Karpas-422 (cell line): ENCODE results near the gene ANTXR1. TPM values are rescaled to one million over a fixed set of nuclear protein-coding genes. Genes with fewer than 3 reads are reported as not detected.
A peak's percentile ranks its signal among the peaks of the same experiment; 100 is the strongest.
"Not testable (repeated sequence)": the region's sequence is repeated elsewhere in the genome, so short reads cannot be mapped to it uniquely, and the experiment has no call there.

Experiments used
- DNase-seq: peaks from one replicate; pipeline ENCODE4 v3.0.0-alpha.2; 2015
- H2AFZ ChIP-seq: fragments of 200-600 bp; sonication (generic); 2 replicates; pipeline ENCODE4 v1.6.1; 2014; ENCODE audit warnings: antibody characterized with exemption, low read length, mixed read lengths
- H3K27ac ChIP-seq: fragments of 200-600 bp; sonication (generic); 2 replicates; pipeline ENCODE4 v1.5.1; 2014; ENCODE audit warnings: mild to moderate bottlenecking, low read length, moderate library complexity
- H3K27me3 ChIP-seq: fragments of 200-600 bp; sonication (generic); 2 replicates; pipeline ENCODE4 v1.6.1; 2014; ENCODE audit warnings: low read length, mixed read lengths
- H3K36me3 ChIP-seq: fragments of 200-600 bp; sonication (generic); 2 replicates; pipeline ENCODE4 v1.6.1; 2014; ENCODE audit warnings: low read length, mixed read lengths; ENCODE audit not compliant: insufficient read depth
- H3K4me1 ChIP-seq: fragments of 200-600 bp; sonication (generic); 2 replicates; pipeline ENCODE4 v1.6.1; 2014; ENCODE audit warnings: mild to moderate bottlenecking, low read length, mixed read lengths
- H3K4me2 ChIP-seq: fragments of 200-600 bp; sonication (generic); 2 replicates; pipeline ENCODE4 v1.6.1; 2014; ENCODE audit warnings: low read length, low read depth, mild to moderate bottlenecking; ENCODE audit not compliant: poor library complexity, severe bottlenecking
- H3K4me3 ChIP-seq: fragments of 200-600 bp; sonication (generic); 2 replicates; pipeline ENCODE4 v1.5.1; 2014; ENCODE audit warnings: mild to moderate bottlenecking, antibody characterized with exemption, low read length, mixed read lengths
- H3K79me2 ChIP-seq: fragments of 200-600 bp; sonication (generic); 2 replicates; pipeline ENCODE4 v1.6.1; 2014; ENCODE audit warnings: mild to moderate bottlenecking, low read length, mixed read lengths
- H3K9ac ChIP-seq: fragments of 200-600 bp; sonication (generic); 2 replicates; pipeline ENCODE4 v1.6.0; 2014; ENCODE audit warnings: low read length
- H3K9me2 ChIP-seq: fragments of 200-600 bp; sonication (generic), shearing (Covaris generic); replicated peaks from 2 replicates; pipeline ENCODE4 v1.6.0; 2014; ENCODE audit warnings: mild to moderate bottlenecking, low read length, moderate library complexity; ENCODE audit not compliant: insufficient read depth
- H3K9me3 ChIP-seq: fragments of 300-700, 200-600 bp; sonication (generic); 2 replicates; pipeline ENCODE4 v1.6.1; 2014; ENCODE audit warnings: low read length, mixed read lengths
- H4K20me1 ChIP-seq: fragments of 200-600 bp; sonication (generic); 2 replicates; pipeline ENCODE4 v1.6.1; 2014; ENCODE audit warnings: mild to moderate bottlenecking, antibody characterized with exemption, low read length, low read depth; ENCODE audit not compliant: insufficient read depth
- total RNA-seq: library from RNA; depleted of rRNA; stranded (reverse); fragments of >200 nt; shearing (Covaris generic); gene quantifications from 2 replicates; pipeline ENCODE4 v1.2.3, GENCODE V29; 2014; ENCODE audit warnings: low replicate concordance

Gene ANTXR1
- total RNA-seq, 1 experiment from 2014 or later = not detected

GRCh38 chr2:69222953-69223658 lies 210.1 kb downstream of the ANTXR1 start:
- Histone ChIP-seq H3K4me1 (no peaks in the 10 kb centered on the region), H3K27ac (no peak overlapping the region), H3K79me2 (no peaks in the 10 kb centered on the region), H3K9me3 (no peaks in the 10 kb centered on the region), H3K9me2 (no peaks in the 10 kb centered on the region), H3K36me3 (no peaks in the 10 kb centered on the region), H3K4me3 (no peak overlapping the region), H3K27me3 (no peaks in the 10 kb centered on the region), H3K4me2 (no peak overlapping the region), H3K9ac (no peak overlapping the region), H2AFZ (no peak overlapping the region), H4K20me1 (no peaks in the 10 kb centered on the region)
- DNase-seq = no peak

- Histone ChIP-seq H3K79me2 (no peaks in the 10 kb centered on the region), H3K9ac (no peak overlapping the region), H2AFZ (no peak overlapping the region), H4K20me1 (no peaks in the 10 kb centered on the region), H3K4me2 (no peak overlapping the region), H3K27me3 (no peaks in the 10 kb centered on the region), H3K36me3 (no peaks in the 10 kb centered on the region), H3K4me1 (no peaks in the 10 kb centered on the region), H3K4me3 (no peak overlapping the region), H3K27ac (no peak overlapping the region), H3K9me3 (no peaks in the 10 kb centered on the region), H3K9me2 (no peaks in the 10 kb centered on the region)
- DNase-seq = no peak
Observed at GRCh38 chr2:69223759-69224511, 211.0 kb downstream of the ANTXR1 start.

DNA sequence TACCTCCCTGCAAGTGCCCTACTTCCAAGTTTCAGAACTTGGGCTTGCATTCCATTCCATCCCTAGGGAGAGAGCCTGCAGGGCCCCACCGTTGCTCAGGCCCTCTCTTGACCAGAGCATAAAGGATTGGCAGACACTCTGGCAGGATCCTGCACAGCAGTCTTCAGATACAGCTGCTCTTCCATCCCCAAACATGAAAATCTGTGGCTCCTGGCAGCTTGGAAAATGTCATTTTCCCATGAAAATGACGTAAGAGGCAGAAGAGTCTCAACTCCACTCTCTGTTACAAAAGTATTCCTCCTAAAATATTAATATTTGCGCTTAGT lies 211.5 kb downstream of the ANTXR1 start:
- Histone ChIP-seq H3K9me2 (no peaks in the 10 kb centered on the region), H3K4me1 (no peaks in the 10 kb centered on the region), H3K4me2 (no peak overlapping the region), H3K9me3 (no peaks in the 10 kb centered on the region), H3K79me2 (no peaks in the 10 kb centered on the region), H3K27me3 (no peaks in the 10 kb centered on the region), H3K9ac (no peak overlapping the region), H3K36me3 (no peaks in the 10 kb centered on the region), H4K20me1 (no peaks in the 10 kb centered on the region), H2AFZ (no peak overlapping the region), H3K4me3 (no peak overlapping the region), H3K27ac (no peak overlapping the region)
- DNase-seq = no peak

DNA sequence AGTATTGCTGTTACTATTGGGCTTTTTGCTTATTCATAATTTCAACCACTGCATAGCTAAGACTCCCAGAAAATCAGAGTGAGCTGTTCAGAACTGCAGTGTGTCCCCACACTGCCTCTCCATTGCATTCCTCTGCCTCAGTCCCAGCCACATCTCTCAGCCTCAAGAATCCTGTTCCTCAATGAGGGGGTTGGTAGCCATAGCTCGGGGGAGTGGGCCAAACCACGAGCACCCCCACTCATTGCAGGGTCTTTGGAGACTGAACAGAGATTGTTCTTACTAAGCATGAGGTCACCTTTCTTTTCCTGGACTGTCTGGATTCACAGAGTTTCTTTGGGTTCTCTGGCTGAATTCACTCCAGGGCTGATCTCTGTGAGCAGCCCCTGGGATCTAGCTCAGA lies 213.0 kb downstream of the ANTXR1 start:
- Histone ChIP-seq H4K20me1 (no peaks in the 10 kb centered on the region), H3K4me2 (no peak overlapping the region), H3K27ac (no peak overlapping the region), H3K4me1 (no peaks in the 10 kb centered on the region), H3K4me3 (no peak overlapping the region), H3K36me3 (no peaks in the 10 kb centered on the region), H3K9ac (no peak overlapping the region), H3K27me3 (no peaks in the 10 kb centered on the region), H3K9me3 (no peaks in the 10 kb centered on the region), H3K9me2 (no peaks in the 10 kb centered on the region), H2AFZ (no peak overlapping the region), H3K79me2 (no peaks in the 10 kb centered on the region)
- no peak for DNase-seq

- Histone ChIP-seq H3K9me2 (no peaks in the 10 kb centered on the region), H3K4me3 (no peak overlapping the region), H3K79me2 (no peaks in the 10 kb centered on the region), H3K4me2 (no peak overlapping the region), H3K27ac (no peak overlapping the region), H3K36me3 (no peaks in the 10 kb centered on the region), H3K9me3 (no peaks in the 10 kb centered on the region), H2AFZ (no peak overlapping the region), H4K20me1 (no peaks in the 10 kb centered on the region), H3K4me1 (no peaks in the 10 kb centered on the region), H3K27me3 (no peaks in the 10 kb centered on the region), H3K9ac (no peak overlapping the region)
- DNase-seq = no peak
Observed at GRCh38 chr2:69226903-69227302, 213.9 kb downstream of the ANTXR1 start.

GRCh38 chr2:69227716-69228115 lies 214.7 kb downstream of the ANTXR1 start:
- Histone ChIP-seq H3K4me1 (no peaks in the 10 kb centered on the region), H4K20me1 (no peaks in the 10 kb centered on the region), H3K36me3 (no peaks in the 10 kb centered on the region), H3K9me2 (no peaks in the 10 kb centered on the region), H3K4me2 (no peak overlapping the region), H3K9me3 (no peaks in the 10 kb centered on the region), H3K79me2 (no peaks in the 10 kb centered on the region), H3K4me3 (no peak overlapping the region), H3K9ac (no peak overlapping the region), H2AFZ (no peak overlapping the region), H3K27ac (no peak overlapping the region), H3K27me3 (no peaks in the 10 kb centered on the region)
- peak; percentile 48 for DNase-seq

DNA sequence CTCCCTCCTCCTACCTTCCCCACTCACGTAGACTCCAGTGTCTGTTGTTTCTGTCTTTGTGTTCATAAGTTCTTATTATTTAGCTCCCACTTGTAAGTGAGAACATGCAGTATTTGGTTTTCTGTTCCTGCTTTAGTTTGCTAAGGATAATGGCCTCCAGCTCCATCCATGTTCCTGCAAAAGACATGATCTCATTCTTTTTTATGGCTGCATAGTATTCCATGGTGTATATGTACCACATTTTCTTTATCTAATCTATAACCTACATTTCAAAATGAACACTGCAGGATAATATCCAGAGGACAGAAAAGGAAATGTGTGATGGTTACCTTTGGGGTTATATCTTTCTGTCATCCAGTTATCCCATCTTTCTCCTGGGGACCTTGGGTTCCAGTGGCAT lies 218.0 kb downstream of the ANTXR1 start:
- not testable (repeated sequence) for H3K36me3 ChIP-seq, DNase-seq, H3K79me2 ChIP-seq, H3K4me3 ChIP-seq, H3K9me3 ChIP-seq, H3K9ac ChIP-seq, H3K27me3 ChIP-seq, H3K9me2 ChIP-seq, H4K20me1 ChIP-seq, H3K27ac ChIP-seq, H3K4me2 ChIP-seq, H3K4me1 ChIP-seq, H2AFZ ChIP-seq

DNA sequence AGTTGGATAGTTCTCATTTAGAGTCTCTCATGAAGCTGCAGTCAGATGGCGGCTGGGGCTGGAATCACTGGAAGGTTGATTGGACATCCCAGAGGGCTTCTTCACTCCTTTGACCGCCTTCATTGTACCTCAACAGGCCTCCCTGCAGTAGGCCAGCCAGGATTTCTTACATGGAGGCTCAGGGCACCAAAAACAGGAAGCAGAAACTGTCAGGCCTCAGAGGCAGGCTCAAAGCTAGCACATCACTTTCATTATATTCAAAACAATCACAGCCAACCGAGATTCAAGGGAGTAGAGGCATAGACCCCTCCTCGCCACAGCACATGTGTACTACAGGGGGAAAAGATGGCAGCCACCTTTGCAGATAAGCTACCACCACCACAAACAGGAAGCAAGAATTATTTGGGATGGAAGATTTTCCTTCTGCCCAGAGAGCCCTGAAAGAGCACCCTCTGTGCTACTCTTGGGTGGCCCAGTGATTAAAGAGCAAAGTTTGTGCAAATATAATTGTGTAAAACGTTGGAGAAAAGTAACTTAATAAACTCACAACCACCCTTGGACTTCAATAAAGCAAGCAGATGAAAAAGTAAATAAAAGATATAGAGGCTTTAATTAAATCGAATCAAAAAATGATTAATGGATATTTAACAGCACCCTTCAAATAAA lies 218.8 kb downstream of the ANTXR1 start:
- no peaks in the 10 kb centered on the region for H3K36me3 ChIP-seq
- no peak overlapping the region for H3K9ac ChIP-seq
- H3K4me1 ChIP-seq = no peaks in the 10 kb centered on the region
- H3K27ac ChIP-seq = no peak overlapping the region
- H3K4me2 ChIP-seq = no peak overlapping the region
- H3K79me2 ChIP-seq = no peaks in the 10 kb centered on the region
- H3K27me3 ChIP-seq = no peaks in the 10 kb centered on the region
- no peak overlapping the region for H3K4me3 ChIP-seq
- no peak for DNase-seq
- H3K9me2 ChIP-seq = no peaks in the 10 kb centered on the region
- H4K20me1 ChIP-seq = no peaks in the 10 kb centered on the region
- H2AFZ ChIP-seq = no peak overlapping the region
- no peaks in the 10 kb centered on the region for H3K9me3 ChIP-seq
